Osteocyte (in vitro differentiated cells): ENCODE measurements around the gene NABP1. TPM values are rescaled to one million over a fixed set of nuclear protein-coding genes. Genes with fewer than 3 reads are reported as not detected.

Source experiments
- DNase-seq: peaks from one replicate; pipeline ENCODE4 v3.0.0; 2021; ENCODE audit warnings: mixed read lengths; ENCODE audit not compliant: unreplicated experiment; ENCODE audit errors: extremely low spot score
- H3K27ac Mint-ChIP-seq: one replicate; pipeline ENCODE4 v1.8.0; 2021; ENCODE audit warnings: mild to moderate bottlenecking, mixed read lengths; ENCODE audit not compliant: unreplicated experiment
- H3K27me3 Mint-ChIP-seq: one replicate; pipeline ENCODE4 v1.8.0; 2021; ENCODE audit warnings: mixed read lengths; ENCODE audit not compliant: unreplicated experiment
- H3K36me3 Mint-ChIP-seq: one replicate; pipeline ENCODE4 v1.8.0; 2021; ENCODE audit warnings: mixed read lengths; ENCODE audit not compliant: unreplicated experiment
- H3K4me1 Mint-ChIP-seq: one replicate; pipeline ENCODE4 v1.8.0; 2021; ENCODE audit warnings: mixed read lengths; ENCODE audit not compliant: unreplicated experiment
- H3K4me3 Mint-ChIP-seq: one replicate; pipeline ENCODE4 v1.8.0; 2021; ENCODE audit warnings: mild to moderate bottlenecking, moderate library complexity, mixed read lengths; ENCODE audit not compliant: unreplicated experiment
- H3K9me3 Mint-ChIP-seq: one replicate; pipeline ENCODE4 v1.8.0; 2021; ENCODE audit warnings: mixed read lengths; ENCODE audit not compliant: unreplicated experiment
- total RNA-seq: library from RNA; stranded (reverse); gene quantifications from 2 replicates; pipeline ENCODE4 v1.2.1, GENCODE V29; 2021
- TF ChIP-seq, protein P1 (sequence below): fragments of 200-600 bp; sonication (generic); IDR thresholded peaks from 2 replicates; pipeline ENCODE4 v1.5.0; 2021; ENCODE audit warnings: antibody characterized with exemption, mild to moderate bottlenecking, moderate library complexity

NABP1 gene
- total RNA-seq, 1 donor from 2014 or later: 12.2 TPM

DNA sequence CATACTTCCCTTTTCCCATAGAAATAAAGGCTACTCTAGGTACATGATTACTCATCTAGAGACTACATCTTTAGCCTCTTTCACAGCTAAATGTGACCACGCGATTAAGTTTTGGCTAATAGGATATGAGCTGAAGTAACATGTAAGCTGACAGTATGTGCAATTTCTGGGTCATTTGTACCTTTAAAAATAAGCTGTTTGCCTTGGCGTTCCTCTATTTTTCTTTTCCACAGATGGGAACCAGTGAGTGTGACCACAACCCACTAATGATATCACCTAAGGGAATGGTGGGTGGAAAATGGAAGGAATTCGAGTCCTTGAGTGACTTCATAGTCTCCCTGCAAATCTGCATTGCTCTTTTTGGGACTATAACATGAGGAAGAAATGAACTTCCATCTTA is 11.7 kb upstream of the NABP1 start:
- no peak overlapping the region for H3K4me3 Mint-ChIP-seq
- DNase-seq: no peak
- TF ChIP-seq, protein P1, sequence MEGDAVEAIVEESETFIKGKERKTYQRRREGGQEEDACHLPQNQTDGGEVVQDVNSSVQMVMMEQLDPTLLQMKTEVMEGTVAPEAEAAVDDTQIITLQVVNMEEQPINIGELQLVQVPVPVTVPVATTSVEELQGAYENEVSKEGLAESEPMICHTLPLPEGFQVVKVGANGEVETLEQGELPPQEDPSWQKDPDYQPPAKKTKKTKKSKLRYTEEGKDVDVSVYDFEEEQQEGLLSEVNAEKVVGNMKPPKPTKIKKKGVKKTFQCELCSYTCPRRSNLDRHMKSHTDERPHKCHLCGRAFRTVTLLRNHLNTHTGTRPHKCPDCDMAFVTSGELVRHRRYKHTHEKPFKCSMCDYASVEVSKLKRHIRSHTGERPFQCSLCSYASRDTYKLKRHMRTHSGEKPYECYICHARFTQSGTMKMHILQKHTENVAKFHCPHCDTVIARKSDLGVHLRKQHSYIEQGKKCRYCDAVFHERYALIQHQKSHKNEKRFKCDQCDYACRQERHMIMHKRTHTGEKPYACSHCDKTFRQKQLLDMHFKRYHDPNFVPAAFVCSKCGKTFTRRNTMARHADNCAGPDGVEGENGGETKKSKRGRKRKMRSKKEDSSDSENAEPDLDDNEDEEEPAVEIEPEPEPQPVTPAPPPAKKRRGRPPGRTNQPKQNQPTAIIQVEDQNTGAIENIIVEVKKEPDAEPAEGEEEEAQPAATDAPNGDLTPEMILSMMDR: no peak
- no peaks in the 10 kb centered on the region for H3K27me3 Mint-ChIP-seq
- no peaks in the 10 kb centered on the region for H3K36me3 Mint-ChIP-seq
- no peak overlapping the region for H3K27ac Mint-ChIP-seq
- peaks cover 13% of the 10 kb centered on the region for H3K4me1 Mint-ChIP-seq
- H3K9me3 Mint-ChIP-seq: no peaks in the 10 kb centered on the region

DNA sequence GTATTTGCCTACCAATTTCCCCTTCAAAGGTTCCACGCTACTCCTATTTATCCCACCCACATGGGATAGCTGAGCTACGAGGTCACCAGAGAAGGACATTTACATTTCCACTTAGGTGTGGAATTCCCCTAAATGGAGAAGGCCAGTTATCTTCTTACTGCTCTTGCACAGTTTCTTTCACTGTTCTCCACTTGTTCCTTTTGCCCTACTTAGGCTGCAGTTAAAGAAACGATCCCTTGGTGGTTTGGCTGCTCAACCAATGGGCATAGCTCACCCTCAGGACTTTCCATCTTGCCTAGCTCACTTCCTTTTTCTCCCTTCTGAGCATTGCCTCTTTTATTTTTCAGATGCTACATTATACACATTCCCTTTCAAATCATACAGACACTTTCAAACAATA is 11.2 kb upstream of the NABP1 start:
- Mint-ChIP-seq H3K36me3 (no peaks in the 10 kb centered on the region), H3K4me1 (peaks cover 13% of the 10 kb centered on the region), H3K4me3 (no peak overlapping the region), H3K9me3 (no peaks in the 10 kb centered on the region), H3K27ac (no peak overlapping the region), H3K27me3 (no peaks in the 10 kb centered on the region)
- no peak for DNase-seq
- TF ChIP-seq, protein P1: no peak

DNA sequence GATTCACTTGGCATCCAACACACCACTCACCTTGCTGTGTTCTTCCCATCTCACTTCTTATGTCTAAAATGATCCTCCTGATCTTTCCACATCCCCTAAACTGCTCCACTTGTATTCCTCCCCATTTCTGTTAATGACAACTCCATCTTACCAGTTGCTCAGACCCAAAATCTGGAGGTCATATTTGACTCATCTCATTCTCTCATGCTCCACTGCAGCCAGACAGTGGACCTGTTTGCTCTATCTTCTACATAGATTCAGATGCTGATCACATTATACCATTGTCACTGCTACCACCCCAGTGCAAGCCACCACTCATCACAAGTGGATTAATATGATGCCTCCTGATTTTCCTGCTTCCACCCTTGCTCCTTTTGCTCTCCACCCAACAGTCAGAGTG is 7.9 kb upstream of the NABP1 start:
- no peaks in the 10 kb centered on the region for H3K27me3 Mint-ChIP-seq
- no peak for DNase-seq
- H3K27ac Mint-ChIP-seq: no peak overlapping the region
- no peaks in the 10 kb centered on the region for H3K36me3 Mint-ChIP-seq
- no peaks in the 10 kb centered on the region for H3K9me3 Mint-ChIP-seq
- no peak overlapping the region for H3K4me3 Mint-ChIP-seq
- peaks cover 13% of the 10 kb centered on the region for H3K4me1 Mint-ChIP-seq
- TF ChIP-seq, protein P1: no peak

DNA sequence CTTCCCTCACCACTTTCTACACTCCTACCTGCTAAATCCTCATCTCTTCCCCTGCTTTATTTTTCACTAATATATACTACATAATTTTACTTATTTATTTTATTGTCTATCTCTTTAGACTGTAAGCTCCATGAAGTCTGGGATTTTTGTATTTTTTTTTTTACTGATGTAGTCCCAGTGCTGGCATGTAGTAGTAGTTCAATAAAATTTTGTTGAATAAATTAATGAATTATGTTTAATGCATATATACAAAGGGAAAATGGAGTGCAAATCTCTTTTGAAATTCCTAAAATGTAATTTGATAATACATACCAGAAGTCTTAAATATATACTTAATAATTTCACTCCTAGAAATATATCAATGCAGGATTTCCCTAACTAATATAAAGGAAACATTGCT is 7.1 kb upstream of the NABP1 start:
- DNase-seq: no peak
- H3K27me3 Mint-ChIP-seq: no peaks in the 10 kb centered on the region
- no peak overlapping the region for H3K4me3 Mint-ChIP-seq
- TF ChIP-seq, protein P1: no peak
- H3K4me1 Mint-ChIP-seq: peaks cover 17% of the 10 kb centered on the region
- no peaks in the 10 kb centered on the region for H3K36me3 Mint-ChIP-seq
- no peak overlapping the region for H3K27ac Mint-ChIP-seq
- no peaks in the 10 kb centered on the region for H3K9me3 Mint-ChIP-seq

DNA sequence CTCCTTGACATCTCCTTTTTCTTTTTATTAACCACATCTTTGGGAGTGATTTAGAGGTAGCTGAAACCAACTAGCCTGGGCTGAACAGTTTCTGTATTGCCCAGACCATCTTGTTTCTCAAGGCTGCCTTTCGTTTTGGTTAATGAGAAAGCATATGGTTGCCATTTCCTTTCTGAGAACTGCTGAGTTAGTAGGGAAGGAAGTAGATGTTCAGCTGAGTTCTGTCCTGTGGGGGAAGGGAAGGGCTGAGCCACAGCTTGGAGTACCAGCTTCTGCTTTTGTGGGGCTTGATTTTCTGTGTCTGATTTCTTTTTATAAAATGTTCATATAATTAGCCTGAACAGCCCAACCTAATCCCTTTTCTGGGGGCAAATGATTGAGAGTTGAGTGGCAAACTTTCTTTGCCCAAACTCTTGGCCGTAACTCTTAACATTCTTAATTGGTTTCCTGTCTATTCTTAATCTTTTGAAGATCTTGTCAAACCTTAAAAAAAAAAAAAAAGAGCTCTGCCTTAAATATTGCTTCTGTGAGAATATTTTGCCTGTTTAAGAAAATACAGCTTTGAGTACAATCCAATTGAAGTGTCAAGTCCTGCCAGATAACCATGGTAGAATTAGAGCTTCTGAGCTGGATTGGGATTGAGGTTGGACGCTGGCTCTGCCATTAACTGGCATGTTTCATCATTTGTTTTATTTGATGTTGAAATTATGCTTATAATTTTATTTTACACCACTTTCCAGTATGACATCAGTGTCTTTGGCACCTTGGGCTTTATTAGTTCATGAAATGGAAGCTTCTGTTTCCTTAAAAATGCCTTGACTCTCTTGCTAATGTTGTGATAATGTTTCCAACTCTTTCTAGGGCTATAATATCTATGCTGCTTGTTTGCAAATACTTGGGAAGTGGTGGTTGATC is 1.9 kb upstream of the NABP1 start:
- Mint-ChIP-seq H3K4me3 (peak overlapping the region; percentile 27), H3K27ac (peak overlapping the region; percentile 41), H3K9me3 (no peaks in the 10 kb centered on the region)

More for the DNA sequence above, 1.9 kb upstream of the NABP1 start:
- no peaks in the 10 kb centered on the region for H3K27me3 Mint-ChIP-seq
- TF ChIP-seq, protein P1: no peak
- peaks cover 37% of the 10 kb centered on the region for H3K4me1 Mint-ChIP-seq
- no peaks in the 10 kb centered on the region for H3K36me3 Mint-ChIP-seq
- no peak for DNase-seq
